ENCODE data around the gene C1orf53.

DNA sequence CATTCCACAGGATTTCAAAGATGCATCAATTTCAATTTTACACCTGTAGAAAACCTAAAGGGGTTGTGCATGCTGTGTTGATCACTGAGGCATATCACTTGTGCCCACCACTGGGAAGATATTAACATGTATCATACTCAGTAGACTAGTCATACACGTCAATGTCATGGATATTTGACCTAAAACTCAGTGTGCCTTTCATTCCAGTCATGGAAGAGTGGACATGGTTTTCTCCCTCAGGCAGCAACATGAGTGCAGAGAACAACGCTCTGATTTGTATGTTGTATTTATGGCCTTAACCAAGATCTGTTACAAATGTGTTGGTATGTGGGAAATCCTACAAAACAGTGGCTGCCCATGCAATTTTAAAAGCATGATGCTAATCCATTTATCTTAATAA, 6.1 kb upstream of the C1orf53 start:
- TF ChIP-seq TCF7 (IDR thresholded peaks at IDR 0.05; ENCODE audit: low read depth), result no peak
- TF ChIP-seq PITX1 (CRISPR knock-in tag; IDR thresholded peaks at IDR 0.05), result no peak

Measured in HepG2 (cell line).